ENCODE measurements around the gene C4orf17.

C4orf17 gene

GRCh38 chr4:99587309-99587708 lies 76.5 kb downstream of the C4orf17 start:
- H3K27me3 ChIP-seq (ENCODE audit: control insufficient read depth in 1 of 2, insufficient read depth in 1 of 2, low read length in 2 of 2): no peaks in the 10 kb centered on the region
- H3K79me1 ChIP-seq (replicated peaks; ENCODE audit: low read length, poor library complexity, severe bottlenecking): no peaks in the 10 kb centered on the region
- no peak overlapping the region for H2AK5ac ChIP-seq (ENCODE audit: low read length, severe bottlenecking)
- no peak for DNase-seq
- no peaks in the 10 kb centered on the region for H3K9me3 ChIP-seq (ENCODE audit: control insufficient read depth, low read length)
- H4K8ac ChIP-seq (ENCODE audit: low read length): no peak overlapping the region
- H3K14ac ChIP-seq (ENCODE audit: low read length in 2 of 2): no peak overlapping the region
- no peak overlapping the region for H2BK15ac ChIP-seq (ENCODE audit: low read depth, poor library complexity, severe bottlenecking)
- no peak overlapping the region for H3K27ac ChIP-seq (ENCODE audit: low read length, poor library complexity, severe bottlenecking)
- H3K4me3 ChIP-seq (ENCODE audit: insufficient read depth in 1 of 2, low read depth in 1 of 2, low read length in 2 of 2): no peak overlapping the region
- H3K4me1 ChIP-seq (ENCODE audit: control insufficient read depth, insufficient read depth, low read depth, low read length): no peaks in the 10 kb centered on the region
- H2BK5ac ChIP-seq (ENCODE audit: low read depth, low read length, poor library complexity, severe bottlenecking): no peak overlapping the region
- H3K36me3 ChIP-seq (ENCODE audit: control insufficient read depth in 1 of 2, insufficient read depth in 2 of 2, low read depth in 1 of 2, low read length in 2 of 2): no peaks in the 10 kb centered on the region
- no peak overlapping the region for H2BK120ac ChIP-seq (ENCODE audit: low read depth, low read length)
- H3K4me2 ChIP-seq (ENCODE audit: low read length, poor library complexity, severe bottlenecking): no peak overlapping the region
- H2BK12ac ChIP-seq (ENCODE audit: low read length in 2 of 2): no peak overlapping the region
- H3K4ac ChIP-seq (ENCODE audit: low read depth in 1 of 2, low read length in 2 of 2): no peak overlapping the region
- no peak overlapping the region for H3K18ac ChIP-seq (ENCODE audit: low read depth in 1 of 2, low read length in 2 of 2)
- H3K9ac ChIP-seq (ENCODE audit: low read length): no peak overlapping the region
- H4K91ac ChIP-seq (ENCODE audit: low read length): no peak overlapping the region
- no peak overlapping the region for H3K23ac ChIP-seq (ENCODE audit: low read length in 2 of 2)
- no peak overlapping the region for H2AFZ ChIP-seq (ENCODE audit: low read depth, low read length)

GRCh38 chr4:99587803-99588202 lies 77.0 kb downstream of the C4orf17 start:
- Histone ChIP-seq H2BK5ac (ENCODE audit: low read depth, low read length, poor library complexity, severe bottlenecking) (no peak overlapping the region), H3K18ac (ENCODE audit: low read depth in 1 of 2, low read length in 2 of 2) (no peak overlapping the region), H2BK12ac (ENCODE audit: low read length in 2 of 2) (no peak overlapping the region), H3K4me1 (ENCODE audit: control insufficient read depth, insufficient read depth, low read depth, low read length) (no peaks in the 10 kb centered on the region), H2AFZ (ENCODE audit: low read depth, low read length) (no peak overlapping the region), H3K9ac (ENCODE audit: low read length) (no peak overlapping the region), H2AK5ac (ENCODE audit: low read length, severe bottlenecking) (no peak overlapping the region), H3K27me3 (ENCODE audit: control insufficient read depth in 1 of 2, insufficient read depth in 1 of 2, low read length in 2 of 2) (no peaks in the 10 kb centered on the region), H4K8ac (ENCODE audit: low read length) (no peak overlapping the region), H3K79me1 (replicated peaks; ENCODE audit: low read length, poor library complexity, severe bottlenecking) (no peaks in the 10 kb centered on the region), H4K91ac (ENCODE audit: low read length) (no peak overlapping the region), H3K27ac (ENCODE audit: low read length, poor library complexity, severe bottlenecking) (no peak overlapping the region), H3K4me3 (ENCODE audit: insufficient read depth in 1 of 2, low read depth in 1 of 2, low read length in 2 of 2) (no peak overlapping the region), H3K9me3 (ENCODE audit: control insufficient read depth, low read length) (no peaks in the 10 kb centered on the region), H3K14ac (ENCODE audit: low read length in 2 of 2) (no peak overlapping the region), H3K4ac (ENCODE audit: low read depth in 1 of 2, low read length in 2 of 2) (no peak overlapping the region), H3K23ac (ENCODE audit: low read length in 2 of 2) (no peak overlapping the region), H3K36me3 (ENCODE audit: control insufficient read depth in 1 of 2, insufficient read depth in 2 of 2, low read depth in 1 of 2, low read length in 2 of 2) (no peaks in the 10 kb centered on the region), H2BK120ac (ENCODE audit: low read depth, low read length) (no peak overlapping the region), H2BK15ac (ENCODE audit: low read depth, poor library complexity, severe bottlenecking) (no peak overlapping the region), H3K4me2 (ENCODE audit: low read length, poor library complexity, severe bottlenecking) (no peak overlapping the region)
- DNase-seq: no peak
- WGBS: no CpG with 5 or more reads among the region's 1 CpG

GRCh38 chr4:99591757-99592156 lies 80.9 kb downstream of the C4orf17 start:
- no peak overlapping the region for H2AK5ac ChIP-seq (ENCODE audit: low read length, severe bottlenecking)
- H3K27me3 ChIP-seq (ENCODE audit: control insufficient read depth in 1 of 2, insufficient read depth in 1 of 2, low read length in 2 of 2): no peaks in the 10 kb centered on the region
- H2BK15ac ChIP-seq (ENCODE audit: low read depth, poor library complexity, severe bottlenecking): no peak overlapping the region
- H3K9me3 ChIP-seq (ENCODE audit: control insufficient read depth, low read length): no peaks in the 10 kb centered on the region
- H2BK120ac ChIP-seq (ENCODE audit: low read depth, low read length): no peak overlapping the region
- no peak overlapping the region for H2BK5ac ChIP-seq (ENCODE audit: low read depth, low read length, poor library complexity, severe bottlenecking)
- no peak for DNase-seq
- H3K4ac ChIP-seq (ENCODE audit: low read depth in 1 of 2, low read length in 2 of 2): no peak overlapping the region
- H4K91ac ChIP-seq (ENCODE audit: low read length): no peak overlapping the region
- no peak overlapping the region for H3K14ac ChIP-seq (ENCODE audit: low read length in 2 of 2)
- no CpG with 5 or more reads among the region's 3 CpGs for WGBS
- H3K23ac ChIP-seq (ENCODE audit: low read length in 2 of 2): no peak overlapping the region
- no peaks in the 10 kb centered on the region for H3K79me1 ChIP-seq (replicated peaks; ENCODE audit: low read length, poor library complexity, severe bottlenecking)
- H3K4me2 ChIP-seq (ENCODE audit: low read length, poor library complexity, severe bottlenecking): no peak overlapping the region
- H3K9ac ChIP-seq (ENCODE audit: low read length): no peak overlapping the region
- no peak overlapping the region for H2BK12ac ChIP-seq (ENCODE audit: low read length in 2 of 2)
- no peak overlapping the region for H3K4me3 ChIP-seq (ENCODE audit: insufficient read depth in 1 of 2, low read depth in 1 of 2, low read length in 2 of 2)
- no peaks in the 10 kb centered on the region for H3K36me3 ChIP-seq (ENCODE audit: control insufficient read depth in 1 of 2, insufficient read depth in 2 of 2, low read depth in 1 of 2, low read length in 2 of 2)
- no peak overlapping the region for H4K8ac ChIP-seq (ENCODE audit: low read length)
- H2AFZ ChIP-seq (ENCODE audit: low read depth, low read length): no peak overlapping the region
- H3K18ac ChIP-seq (ENCODE audit: low read depth in 1 of 2, low read length in 2 of 2): no peak overlapping the region
- no peaks in the 10 kb centered on the region for H3K4me1 ChIP-seq (ENCODE audit: control insufficient read depth, insufficient read depth, low read depth, low read length)
- no peak overlapping the region for H3K27ac ChIP-seq (ENCODE audit: low read length, poor library complexity, severe bottlenecking)
